Stimulated activated CD8-positive, alpha-beta memory T cell treated with anti-CD3 and anti-CD28 coated beads, Interleukin-7, amount 100 ng/mL, for 1 hour (primary cell): ENCODE results near the gene OPCML.

Experiments
- DNase-seq, 2 donors: peaks; one replicate each; pipeline ENCODE4 v3.0.0-alpha.2; 2020; ENCODE audit warnings: low read depth in 2 of 2

OPCML gene

GRCh38 chr11:133134314-133135173 lies 397.8 kb downstream of the OPCML start:
- DNase-seq, result no peak

- DNase-seq, result no peak
These were observed 398.7 kb downstream of the OPCML start for GRCh38 chr11:133133606-133134005.

- no peak for DNase-seq
These were observed 399.3 kb downstream of the OPCML start for GRCh38 chr11:133133050-133133449.

- DNase-seq, result no peak
These were observed 404.6 kb downstream of the OPCML start for GRCh38 chr11:133127741-133128140.

GRCh38 chr11:133123796-133124195 lies 408.5 kb downstream of the OPCML start:
- DNase-seq, result no peak

- DNase-seq, result no peak
These were observed 408.9 kb downstream of the OPCML start for GRCh38 chr11:133123366-133123765.

- no peak for DNase-seq
These were observed 410.0 kb downstream of the OPCML start for GRCh38 chr11:133122256-133122655.

GRCh38 chr11:133118563-133119268 lies 413.6 kb downstream of the OPCML start:
- no peak for DNase-seq

GRCh38 chr11:133115099-133115498 lies 417.2 kb downstream of the OPCML start:
- no peak for DNase-seq

- no peak for DNase-seq
These were observed 424.5 kb downstream of the OPCML start for GRCh38 chr11:133107763-133108162.

- DNase-seq, result no peak
These were observed 425.2 kb downstream of the OPCML start for GRCh38 chr11:133107136-133107535.

- no peak for DNase-seq
These were observed 425.9 kb downstream of the OPCML start for GRCh38 chr11:133106417-133106816.

GRCh38 chr11:133104009-133104744 lies 428.1 kb downstream of the OPCML start:
- no peak for DNase-seq

GRCh38 chr11:133096981-133097380 lies 435.3 kb downstream of the OPCML start:
- no peak for DNase-seq

GRCh38 chr11:133086518-133086917 lies 445.8 kb downstream of the OPCML start:
- no peak for DNase-seq

- peak in 1 of 2 donors; percentile 8 for DNase-seq
These were observed 449.3 kb downstream of the OPCML start for GRCh38 chr11:133082841-133083488.

- no peak for DNase-seq
These were observed 449.9 kb downstream of the OPCML start for GRCh38 chr11:133082453-133082781.

- DNase-seq, result no peak
These were observed 450.4 kb downstream of the OPCML start for GRCh38 chr11:133081730-133082452.

- DNase-seq, result no peak
These were observed 451.3 kb downstream of the OPCML start for GRCh38 chr11:133081020-133081419.

GRCh38 chr11:133078591-133079404 lies 453.5 kb downstream of the OPCML start:
- DNase-seq, result no peak
